Activated T-helper 1 cell treated with Interleukin-2 at 50 U/mL for 16 hours (primary cell): ENCODE measurements around the gene PRKN.

Experiments used
- DNase-seq: peaks from one replicate; pipeline ENCODE4 v3.0.0-alpha.2; 2020; ENCODE audit warnings: low read depth

PRKN gene

DNA sequence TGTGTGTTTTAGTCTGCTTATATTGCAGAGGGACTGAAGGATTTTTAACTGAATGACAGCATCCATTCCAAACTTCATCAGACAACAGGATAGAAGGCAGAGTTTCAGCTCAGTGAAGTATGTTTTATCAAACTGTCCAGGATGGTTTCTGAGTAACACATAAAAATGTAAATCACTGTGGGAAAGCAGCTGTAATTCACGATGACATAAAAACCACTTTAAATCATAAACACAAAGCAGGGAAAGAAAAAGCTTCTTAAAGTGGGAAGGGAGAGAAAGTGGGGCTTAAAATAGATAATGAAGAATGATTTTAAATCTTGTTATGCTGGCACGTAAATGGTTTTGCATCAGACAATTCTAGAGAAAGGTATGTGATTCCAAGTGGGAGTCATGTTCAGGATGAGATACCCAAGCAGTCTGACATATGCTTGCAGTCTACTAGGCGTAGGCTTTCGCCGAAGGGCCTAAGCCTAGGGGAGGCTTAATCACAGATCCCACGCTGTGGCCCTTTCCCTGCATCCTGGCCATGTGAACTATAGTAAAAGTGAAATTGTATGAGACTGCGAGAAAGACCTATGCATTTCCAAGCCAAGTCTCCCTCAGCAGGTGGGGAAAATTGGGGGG lies 610.6 kb downstream of the PRKN start:
- DNase-seq = no peak

DNA sequence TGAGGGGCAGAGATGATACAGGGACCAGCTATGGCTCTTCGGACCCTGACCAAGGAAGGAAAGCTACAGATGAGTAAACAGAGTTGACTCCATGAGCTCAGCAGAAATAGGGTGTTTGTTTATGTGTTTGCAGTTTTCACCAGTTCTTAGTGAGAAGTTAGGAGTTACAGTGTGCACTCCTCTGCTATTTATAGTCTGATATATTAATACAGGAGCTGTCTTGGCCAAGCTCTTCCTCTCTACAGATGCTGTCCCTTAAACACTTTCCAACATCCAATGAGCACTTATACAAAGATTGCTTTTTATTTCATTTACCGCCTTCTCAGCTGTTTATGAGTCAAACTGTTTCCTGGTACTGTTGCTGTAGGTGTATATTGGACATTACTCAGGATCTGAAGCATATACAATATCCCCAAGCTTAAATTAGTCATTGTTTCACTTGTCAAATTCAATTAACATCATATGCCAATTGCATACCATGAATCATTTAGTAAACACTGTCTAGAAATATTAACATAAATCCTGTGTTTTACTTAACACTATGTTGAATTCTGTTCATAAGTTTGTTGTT lies 618.0 kb downstream of the PRKN start:
- DNase-seq = no peak

DNA sequence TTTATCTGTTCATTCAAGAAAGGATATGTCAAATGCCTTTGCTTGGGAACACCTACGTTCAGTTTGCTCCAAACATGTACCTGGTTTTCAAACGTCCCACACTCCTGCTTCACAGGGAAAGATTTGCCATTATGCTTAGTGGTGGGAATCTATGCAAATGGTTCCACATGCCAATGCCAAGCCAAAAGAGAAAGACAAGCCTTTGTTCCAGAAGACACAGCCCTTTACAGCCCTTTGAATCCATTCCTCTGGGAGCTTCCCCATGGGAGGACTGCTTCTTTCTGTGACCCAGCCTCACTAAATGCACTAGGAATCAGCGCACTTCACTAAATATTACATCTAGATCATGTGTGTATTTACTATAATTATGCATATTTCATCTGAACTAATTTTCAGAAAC lies 619.5 kb downstream of the PRKN start:
- no peak for DNase-seq

DNA sequence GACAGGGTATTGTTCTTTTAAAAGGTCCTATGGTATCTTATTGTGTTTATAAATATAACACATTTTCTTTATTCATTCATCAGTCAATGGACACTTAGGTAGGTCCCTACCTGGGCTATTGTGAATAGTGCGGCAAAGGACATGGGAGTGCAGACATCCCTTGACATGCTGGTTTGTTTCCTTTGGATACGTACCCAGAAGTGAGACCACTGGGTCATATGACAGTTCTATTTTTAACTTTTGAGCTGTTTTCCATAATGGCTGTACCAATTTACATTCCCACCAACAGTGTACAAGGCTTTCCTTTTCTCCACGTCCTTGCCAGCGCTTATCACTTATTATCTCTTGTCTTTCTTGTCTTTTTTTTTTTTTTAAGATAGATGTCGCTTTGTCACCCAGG lies 627.5 kb downstream of the PRKN start:
- DNase-seq = no peak

DNA sequence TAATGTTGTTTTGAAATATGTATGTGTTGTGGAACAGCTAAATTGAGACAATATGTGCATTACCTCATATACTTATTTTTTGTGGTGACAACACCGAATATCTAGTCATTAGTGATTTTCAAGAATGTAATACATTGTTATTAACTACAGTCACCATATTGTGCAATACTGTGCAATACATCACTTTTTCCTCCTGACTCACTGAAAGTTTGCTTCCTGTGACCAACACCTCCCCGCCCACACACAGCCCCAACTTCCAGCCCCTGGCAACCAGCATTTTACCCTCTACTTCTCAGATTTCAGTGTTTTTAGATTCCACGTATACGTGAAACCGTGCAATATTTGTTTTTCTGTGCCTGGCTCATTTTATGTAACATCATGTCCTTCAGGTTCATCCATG lies 627.9 kb downstream of the PRKN start:
- DNase-seq = no peak

DNA sequence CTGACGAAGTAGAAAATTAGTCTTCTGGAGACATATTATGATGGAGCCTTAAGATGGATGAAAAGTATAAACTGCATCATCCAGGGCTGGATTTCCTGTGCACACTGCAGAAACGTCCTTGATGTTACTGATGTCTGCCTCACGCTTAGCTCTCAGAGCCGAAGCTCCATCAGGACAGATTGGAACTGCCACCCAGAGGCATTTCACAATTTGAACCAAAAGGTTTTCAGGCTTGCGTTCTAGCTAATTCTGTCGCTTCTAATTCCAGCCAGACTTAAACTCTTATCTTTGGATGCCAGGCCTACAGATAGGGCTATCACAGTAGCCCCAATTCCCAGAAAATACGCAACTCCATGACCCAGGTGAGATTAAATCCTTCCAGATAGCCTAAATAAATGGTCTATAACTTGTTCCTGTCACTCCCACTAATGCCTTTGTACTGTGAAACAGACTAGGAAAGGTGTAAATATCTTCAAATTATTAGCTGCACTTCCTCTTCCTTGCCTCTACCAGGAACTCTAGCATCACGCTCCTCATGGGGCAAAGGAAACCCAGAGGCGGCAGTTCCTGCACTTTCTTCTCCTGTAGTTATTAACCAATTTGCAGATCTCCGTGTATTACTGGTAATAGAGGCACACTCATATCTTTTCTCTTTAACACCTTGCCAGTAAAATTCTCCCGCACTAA lies 634.6 kb downstream of the PRKN start:
- DNase-seq = no peak

DNA sequence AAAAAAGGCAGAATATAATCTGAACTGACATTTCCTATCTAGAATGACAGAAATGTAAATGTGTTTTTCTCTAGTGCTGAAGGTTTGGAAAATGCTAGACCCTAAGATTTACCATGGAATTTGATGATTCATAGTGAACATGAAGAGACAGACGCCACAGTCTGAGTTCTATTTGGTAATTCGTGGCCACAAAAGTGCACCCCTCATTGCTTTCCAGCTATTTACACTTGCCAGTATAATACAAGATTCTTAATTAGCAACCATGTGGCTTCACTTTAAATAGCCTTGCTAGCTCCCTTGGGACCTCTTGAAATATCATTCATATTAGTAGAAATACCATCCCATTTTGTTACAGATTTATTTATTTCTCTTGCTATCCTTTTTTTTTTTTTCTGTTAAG lies 636.8 kb downstream of the PRKN start:
- no peak for DNase-seq

DNA sequence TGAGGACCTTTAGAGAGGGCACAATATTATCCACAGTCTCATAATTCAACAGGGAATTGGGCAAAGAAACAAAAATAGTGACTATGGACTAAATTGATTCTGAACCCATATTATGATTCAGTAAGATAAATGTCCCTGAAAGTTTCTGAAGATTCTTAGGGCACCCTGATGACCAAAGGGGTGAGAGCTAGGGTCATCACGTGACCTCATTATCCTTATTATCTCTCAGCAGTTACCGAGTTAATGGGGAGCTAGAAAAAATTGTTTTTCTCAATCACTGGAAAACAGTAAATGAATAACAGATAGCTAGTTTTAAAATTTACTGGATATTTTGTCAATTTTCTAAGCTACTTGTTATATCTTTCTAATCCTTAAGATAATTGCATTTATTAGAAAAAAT lies 639.5 kb downstream of the PRKN start:
- DNase-seq = no peak

DNA sequence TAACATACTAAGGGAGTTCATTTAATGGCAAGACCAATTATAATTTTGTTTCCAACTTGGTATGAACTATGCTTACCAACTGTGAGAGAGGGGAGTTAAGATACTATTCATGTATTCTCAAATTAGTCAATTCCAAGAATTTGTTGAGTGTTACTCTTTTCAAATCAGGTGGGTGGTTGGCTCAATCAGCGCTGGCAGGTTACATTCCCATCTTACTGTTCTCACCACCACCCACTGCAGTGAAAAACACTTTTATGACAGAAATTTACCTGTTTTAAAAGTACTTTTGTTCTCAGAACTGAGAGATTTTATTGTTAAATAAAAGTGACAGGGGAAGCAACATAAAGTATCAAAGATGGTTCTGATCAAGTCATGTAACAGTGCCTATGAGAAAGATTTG lies 642.0 kb downstream of the PRKN start:
- no peak for DNase-seq

DNA sequence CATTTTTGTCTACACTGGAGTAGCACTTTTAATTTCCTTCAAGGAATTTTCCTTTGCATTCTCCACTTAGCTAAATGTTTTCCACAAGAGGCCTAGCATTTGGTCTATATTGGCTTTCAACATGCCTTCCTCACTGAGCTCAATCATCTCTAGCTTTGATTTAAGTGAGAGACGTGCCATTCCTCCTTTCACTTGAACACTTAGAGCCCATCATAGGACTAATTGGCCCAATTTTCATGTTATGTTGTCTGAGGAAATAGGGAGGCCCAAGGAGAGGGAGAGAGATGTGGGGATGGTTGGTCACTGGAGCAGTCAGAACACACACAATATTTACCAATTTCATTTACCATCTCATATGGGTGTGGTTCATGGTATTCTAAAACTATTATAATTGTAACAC lies 645.0 kb downstream of the PRKN start:
- DNase-seq = no peak

DNA sequence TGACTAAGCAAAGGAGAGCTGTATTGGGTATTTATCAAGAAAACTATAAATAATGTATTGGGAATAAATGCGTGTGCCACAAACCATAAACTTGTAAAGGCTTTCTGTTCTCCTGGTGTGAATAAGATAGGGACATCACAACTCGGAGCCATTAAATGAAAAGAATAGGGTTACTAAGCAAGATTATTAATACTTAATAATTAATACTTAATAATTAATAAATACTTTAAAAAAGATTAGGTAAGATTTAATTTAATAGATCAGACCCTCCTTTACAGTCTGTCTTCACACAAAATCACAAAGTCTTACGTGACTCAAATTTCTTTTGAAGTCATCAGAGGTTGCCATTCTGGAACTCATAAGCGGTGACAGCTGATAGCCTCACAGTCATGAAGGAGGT lies 648.9 kb downstream of the PRKN start:
- DNase-seq = no peak

DNA sequence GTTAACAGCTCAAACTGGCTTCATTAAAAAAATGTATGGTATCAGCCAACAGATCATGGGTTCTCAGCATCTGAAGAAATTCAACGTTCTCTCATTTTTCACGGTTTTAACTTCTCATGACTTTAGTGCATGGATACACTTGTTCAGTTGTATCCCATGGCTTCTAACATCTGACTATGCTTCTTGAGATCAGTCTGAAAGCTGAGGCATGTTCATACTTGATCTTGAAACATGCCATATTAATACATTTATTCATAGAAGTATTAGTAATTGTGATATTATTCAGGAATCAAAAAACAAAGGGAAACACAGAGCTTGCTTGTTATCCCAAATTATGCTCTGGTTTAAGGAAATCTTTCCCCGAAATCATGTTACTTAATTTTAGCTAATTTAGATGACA lies 649.4 kb downstream of the PRKN start:
- DNase-seq = no peak

DNA sequence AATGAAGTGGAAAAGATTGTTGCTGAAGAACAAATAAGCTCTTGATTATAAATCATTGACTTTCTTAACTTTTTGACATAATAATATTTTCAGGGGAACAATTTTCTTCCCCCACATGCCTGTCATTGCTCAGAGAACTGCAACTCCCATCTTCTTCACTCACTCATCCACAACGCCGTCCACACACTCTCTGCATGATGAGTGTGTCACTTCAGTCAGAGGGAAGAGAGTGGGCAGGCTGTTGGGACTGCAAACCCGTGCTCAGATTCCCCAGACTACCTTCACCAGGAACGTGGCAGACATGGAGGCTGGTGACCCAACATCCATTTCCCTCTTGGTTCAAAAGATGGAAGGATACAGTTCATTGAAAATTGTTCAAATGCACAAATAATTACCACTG lies 650.8 kb downstream of the PRKN start:
- no peak for DNase-seq

DNA sequence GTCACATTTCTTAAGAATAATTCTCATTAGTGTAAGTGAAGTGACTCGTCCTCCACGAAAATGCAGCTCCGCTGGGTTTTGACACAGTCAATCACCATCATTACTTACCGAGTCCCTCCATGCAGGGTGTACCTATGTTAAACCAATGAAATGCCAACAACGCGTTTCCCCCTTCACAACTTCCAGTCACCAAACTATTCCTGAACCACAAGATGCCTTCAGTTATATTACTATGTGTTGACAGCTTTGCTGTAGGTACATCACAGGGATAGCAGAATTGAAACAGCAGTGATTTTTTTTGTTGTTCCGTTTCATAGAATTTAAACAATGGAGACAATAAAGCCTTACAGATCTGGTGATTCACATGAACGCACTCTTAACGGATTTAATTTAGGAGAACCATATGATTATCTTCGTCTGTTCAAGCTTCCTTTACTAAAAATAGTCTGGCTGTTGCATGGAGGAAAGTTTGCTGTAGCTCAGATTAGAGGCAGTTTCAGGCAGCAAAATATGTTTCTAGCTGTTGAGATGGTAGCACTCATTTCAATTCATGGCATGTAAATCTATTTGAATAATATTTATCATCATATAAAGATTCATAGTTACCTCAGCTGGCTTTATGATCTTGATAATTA lies 652.8 kb downstream of the PRKN start:
- DNase-seq = no peak

DNA sequence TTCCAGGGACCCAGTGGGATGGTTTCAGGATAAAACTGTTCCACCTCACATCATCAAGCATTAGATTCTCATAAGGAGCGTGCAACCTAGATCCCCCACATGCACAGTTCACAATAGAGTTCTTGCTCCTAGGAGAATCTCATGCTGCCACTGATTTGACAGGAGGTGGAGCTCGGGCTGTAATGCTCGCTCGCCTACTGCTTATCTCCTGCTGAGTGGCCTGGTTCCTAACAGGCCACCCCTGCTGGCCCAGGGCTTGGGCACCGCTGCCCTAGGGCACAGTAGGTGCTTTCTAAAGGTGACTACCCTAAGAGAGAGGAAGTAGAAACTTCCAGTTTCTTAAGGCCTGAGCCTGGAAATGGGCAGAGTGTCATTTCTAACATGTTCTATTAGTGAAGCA lies 656.9 kb downstream of the PRKN start:
- no peak for DNase-seq

DNA sequence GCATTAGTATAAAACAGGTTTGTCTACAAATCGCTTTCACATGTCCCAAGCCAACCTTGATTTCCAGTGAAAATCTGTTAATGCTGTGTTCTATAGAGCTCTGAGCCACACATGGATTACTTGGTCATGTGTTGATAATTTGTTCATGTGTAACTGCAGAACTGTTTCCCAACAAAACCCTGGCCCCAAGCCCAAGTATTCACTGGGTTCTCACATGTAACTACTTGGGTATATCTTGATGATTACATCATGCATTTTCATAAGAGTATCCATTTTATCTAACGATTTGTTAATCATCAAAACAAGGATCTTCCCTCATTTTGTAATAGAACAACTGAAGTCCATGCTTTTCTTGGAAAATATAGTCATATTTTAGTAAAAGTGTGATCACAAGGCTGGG lies 657.6 kb downstream of the PRKN start:
- DNase-seq = no peak

DNA sequence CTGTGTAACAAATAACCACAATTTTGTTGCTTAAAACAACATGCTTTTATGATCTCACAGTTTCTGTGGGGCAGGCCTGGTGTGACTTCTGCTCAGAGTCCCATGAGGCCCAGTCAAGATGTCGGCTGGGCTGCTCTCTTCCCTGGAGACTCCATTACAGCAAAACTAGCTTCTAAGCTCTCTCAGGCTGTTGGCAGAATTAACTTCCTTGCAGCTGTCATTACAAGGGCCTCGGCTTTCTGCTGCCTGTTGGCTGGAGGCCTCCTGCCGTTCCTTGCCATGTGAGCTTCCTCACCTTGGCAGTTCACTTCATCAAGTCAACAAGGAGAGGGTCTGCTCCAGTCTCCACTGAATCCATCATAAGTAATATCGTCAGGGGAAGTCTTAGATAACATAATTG lies 659.2 kb downstream of the PRKN start:
- DNase-seq = no peak

DNA sequence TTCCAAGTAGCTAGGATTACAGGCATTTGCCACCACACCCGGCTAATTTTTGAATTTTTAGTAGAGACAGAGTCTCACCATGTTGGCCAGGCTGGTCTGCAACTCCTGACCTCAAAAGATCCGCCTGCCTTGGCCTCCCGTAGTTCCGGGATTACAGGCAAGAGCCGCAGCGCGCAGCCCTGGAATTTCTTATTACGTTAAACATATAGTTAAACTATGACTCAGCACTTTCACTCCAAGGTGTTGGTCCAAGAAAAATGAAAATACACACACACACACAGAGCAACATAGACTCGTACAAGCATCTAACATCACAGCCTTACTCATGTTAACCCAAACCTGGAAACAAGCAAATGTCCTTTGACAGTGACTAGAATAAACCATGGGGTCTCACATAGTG lies 663.9 kb downstream of the PRKN start:
- no peak for DNase-seq

DNA sequence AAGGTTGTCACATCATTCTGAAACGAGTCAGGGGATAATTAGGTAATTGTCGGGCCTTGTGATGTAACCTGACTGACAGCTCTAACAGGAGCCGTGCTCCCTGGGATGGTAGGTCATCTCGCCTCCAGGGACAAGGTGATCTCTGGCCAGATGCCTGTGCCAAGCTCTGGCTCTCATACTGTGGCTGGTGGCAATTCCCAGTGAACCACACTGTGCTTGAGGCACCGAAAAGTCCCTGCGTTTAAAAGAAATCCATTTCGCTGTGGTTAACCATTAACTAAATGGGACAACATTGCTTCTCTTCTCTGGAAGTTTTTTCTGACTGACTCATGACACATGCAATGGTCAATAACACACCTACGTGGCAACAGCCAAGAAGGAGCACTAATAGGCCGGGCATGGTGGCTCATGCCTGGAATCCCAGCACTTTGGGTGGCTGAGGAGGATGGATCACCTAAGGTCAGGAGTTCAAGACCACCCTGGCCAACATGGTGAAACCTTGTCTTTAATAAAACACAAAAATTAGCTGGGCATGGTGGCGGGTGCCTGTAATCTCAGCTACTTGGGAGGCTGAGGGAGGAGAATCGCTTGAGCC lies 669.2 kb downstream of the PRKN start:
- DNase-seq = no peak

DNA sequence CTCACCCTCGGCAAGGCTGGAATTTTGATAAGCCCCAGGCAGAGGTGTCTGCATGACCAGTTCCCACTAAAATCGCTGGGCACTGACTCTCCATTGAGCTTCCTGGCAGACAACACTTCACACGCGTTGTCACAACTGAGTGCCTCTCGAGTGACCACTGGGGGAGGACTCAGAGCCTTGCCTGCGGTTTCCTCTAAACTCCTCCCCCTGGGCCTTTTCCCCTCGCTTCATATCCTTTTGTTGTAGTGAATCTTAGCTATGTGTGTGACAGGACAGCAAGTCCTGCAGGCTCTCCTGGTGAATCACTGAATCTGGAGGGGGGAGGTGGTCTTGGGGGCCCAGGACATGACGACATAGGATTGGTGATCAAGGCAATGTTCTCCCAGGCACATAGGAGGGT lies 670.8 kb downstream of the PRKN start:
- no peak for DNase-seq

DNA sequence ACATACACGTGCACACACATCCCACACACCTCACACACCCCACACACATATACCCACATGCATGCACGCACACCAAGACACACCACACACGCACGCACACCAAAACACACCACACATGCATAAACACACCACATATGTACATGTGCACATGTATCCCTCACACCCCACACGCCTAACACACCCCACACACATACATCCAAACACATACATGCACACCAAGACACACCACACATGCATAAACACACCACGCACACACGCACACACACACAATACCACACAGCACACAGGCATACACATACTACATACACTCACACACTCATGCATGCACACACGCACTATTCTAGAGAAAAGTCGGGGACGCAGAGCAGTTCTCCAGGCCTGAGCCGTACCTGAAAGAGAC lies 671.5 kb downstream of the PRKN start:
- no peak for DNase-seq

DNA sequence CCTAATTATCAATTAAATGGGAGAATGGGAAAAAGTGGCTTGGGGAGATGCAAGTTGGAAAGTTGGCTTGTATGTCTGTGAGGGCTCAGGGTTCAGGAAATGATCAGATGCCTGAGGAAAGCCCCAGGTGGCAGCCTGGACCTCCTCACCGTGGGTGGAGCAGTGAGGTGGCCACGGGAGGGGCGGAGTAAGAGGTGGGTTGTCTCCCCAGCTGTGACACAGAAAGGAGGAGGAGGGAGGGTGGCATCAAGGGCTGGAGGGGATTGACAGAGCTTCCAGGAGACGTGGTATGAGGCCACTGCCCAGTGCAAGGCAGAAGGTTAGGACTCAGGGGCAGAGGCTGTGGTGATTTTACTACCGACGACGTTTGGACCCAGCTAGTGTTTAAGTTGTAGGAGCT lies 672.2 kb downstream of the PRKN start:
- DNase-seq = no peak

DNA sequence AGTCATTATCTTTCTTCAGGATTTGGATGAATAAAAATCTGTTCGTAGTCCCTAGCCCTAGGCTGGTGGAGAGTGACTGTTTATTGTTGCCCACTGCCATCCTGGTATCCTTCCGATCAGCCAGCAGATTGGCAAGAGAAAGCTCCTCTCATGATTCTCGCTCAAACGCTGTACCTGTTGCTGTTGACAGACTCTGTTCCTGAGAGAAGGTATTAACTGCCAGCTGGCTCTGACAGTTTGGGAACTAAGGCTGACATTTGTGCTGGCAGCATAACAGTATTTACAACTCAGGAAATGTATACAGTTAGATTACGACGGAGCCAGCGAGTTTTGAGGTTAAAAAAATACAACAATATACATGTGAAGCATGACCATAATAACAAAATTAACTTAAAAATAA lies 674.5 kb downstream of the PRKN start:
- DNase-seq = no peak
